HG02759 (cell line): ENCODE data around the gene TBK1.
"Not testable (repeated sequence)": the region's sequence is repeated elsewhere in the genome, so short reads cannot be mapped to it uniquely, and the experiment has no call there.

Experiments used
- ATAC-seq: cut with Tn5 transposase; IDR thresholded peaks from one replicate; pipeline ENCODE4 v1.9.1; 2021; ENCODE audit warnings: mild to moderate bottlenecking, moderate library complexity; ENCODE audit not compliant: unreplicated experiment

The TBK1 gene

GRCh38 chr12:64538121-64538520, 86.2 kb downstream of the TBK1 start:
- no peak for ATAC-seq

- not testable (repeated sequence) for ATAC-seq
These were observed 90.6 kb downstream of the TBK1 start for GRCh38 chr12:64542409-64543047.

GRCh38 chr12:64544371-64545080, 92.6 kb downstream of the TBK1 start:
- no peak for ATAC-seq

GRCh38 chr12:64545081-64545382, 93.1 kb downstream of the TBK1 start:
- no peak for ATAC-seq

GRCh38 chr12:64549108-64549507, 97.2 kb downstream of the TBK1 start:
- ATAC-seq: no peak

GRCh38 chr12:64550755-64551154, 98.8 kb downstream of the TBK1 start:
- no peak for ATAC-seq

- no peak for ATAC-seq
These were observed 99.8 kb downstream of the TBK1 start for GRCh38 chr12:64551676-64552075.
